Testis (tissue), 2 donors: ENCODE results near the gene PRKACA.

Source experiments
- CTCF ChIP-seq, 3 experiments: fragments of 450-650 bp in 2 of 3; fragments of 200-600 bp in 1 of 3; sonication (generic) in 1 of 3; IDR thresholded peaks; one replicate each; pipeline ENCODE4 v1.5.1; 2016 to 2019; ENCODE audit warnings: antibody characterized with exemption in 3 of 3, mild to moderate bottlenecking in 2 of 3, moderate library complexity in 1 of 3
- POLR2A ChIP-seq: fragments of 450-650 bp; IDR thresholded peaks from one replicate; pipeline ENCODE4 v1.6.1; 2017; ENCODE audit warnings: antibody characterized with exemption, mild to moderate bottlenecking, moderate library complexity

GRCh38 chr19:14053500-14053899 is 64.1 kb downstream of the PRKACA start:
- TF ChIP-seq POLR2A = no peak
- no peak for TF ChIP-seq CTCF (IDR thresholded peaks at IDR 0.05)
